GM10266 (cell line): Measurements from ENCODE around the gene PSMD12.
A peak's percentile ranks its signal among the peaks of the same experiment; 100 is the strongest.

Source experiments
- DNase-seq: peaks from one replicate; pipeline ENCODE4 v3.0.0; 2012; ENCODE audit errors: extremely low spot score
- TF ChIP-seq, protein P1 (sequence below): IDR thresholded peaks from 2 replicates; pipeline ENCODE4 v1.5.1; 2012; ENCODE audit warnings: mild to moderate bottlenecking, low read depth; ENCODE audit not compliant: control insufficient read depth, insufficient read depth; ENCODE audit errors: missing control alignments

PSMD12 gene

DNA sequence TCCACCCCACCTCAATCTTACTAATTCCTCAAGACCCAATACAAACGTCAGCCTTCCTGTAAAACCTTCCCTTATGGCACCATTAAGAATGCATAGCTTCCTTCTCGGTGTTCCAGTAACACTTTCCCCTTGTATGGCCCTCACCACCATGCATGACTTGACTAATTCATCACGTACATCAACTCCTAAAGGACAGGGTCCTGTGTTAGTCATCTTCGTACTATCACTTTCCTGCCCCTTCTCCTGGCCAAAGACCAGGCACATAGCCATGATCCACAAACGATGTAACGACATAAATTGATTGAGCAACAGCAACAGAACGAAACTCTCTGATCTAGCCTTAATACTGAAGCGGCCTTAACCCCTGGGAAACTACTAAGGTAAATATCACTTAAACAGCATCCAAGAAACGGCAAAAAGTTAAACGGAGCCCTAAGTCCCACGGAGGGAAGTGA, 612 bp downstream of the PSMD12 start:
- DNase-seq = no peak
- TF ChIP-seq, protein P1, sequence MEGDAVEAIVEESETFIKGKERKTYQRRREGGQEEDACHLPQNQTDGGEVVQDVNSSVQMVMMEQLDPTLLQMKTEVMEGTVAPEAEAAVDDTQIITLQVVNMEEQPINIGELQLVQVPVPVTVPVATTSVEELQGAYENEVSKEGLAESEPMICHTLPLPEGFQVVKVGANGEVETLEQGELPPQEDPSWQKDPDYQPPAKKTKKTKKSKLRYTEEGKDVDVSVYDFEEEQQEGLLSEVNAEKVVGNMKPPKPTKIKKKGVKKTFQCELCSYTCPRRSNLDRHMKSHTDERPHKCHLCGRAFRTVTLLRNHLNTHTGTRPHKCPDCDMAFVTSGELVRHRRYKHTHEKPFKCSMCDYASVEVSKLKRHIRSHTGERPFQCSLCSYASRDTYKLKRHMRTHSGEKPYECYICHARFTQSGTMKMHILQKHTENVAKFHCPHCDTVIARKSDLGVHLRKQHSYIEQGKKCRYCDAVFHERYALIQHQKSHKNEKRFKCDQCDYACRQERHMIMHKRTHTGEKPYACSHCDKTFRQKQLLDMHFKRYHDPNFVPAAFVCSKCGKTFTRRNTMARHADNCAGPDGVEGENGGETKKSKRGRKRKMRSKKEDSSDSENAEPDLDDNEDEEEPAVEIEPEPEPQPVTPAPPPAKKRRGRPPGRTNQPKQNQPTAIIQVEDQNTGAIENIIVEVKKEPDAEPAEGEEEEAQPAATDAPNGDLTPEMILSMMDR = no peak

DNA sequence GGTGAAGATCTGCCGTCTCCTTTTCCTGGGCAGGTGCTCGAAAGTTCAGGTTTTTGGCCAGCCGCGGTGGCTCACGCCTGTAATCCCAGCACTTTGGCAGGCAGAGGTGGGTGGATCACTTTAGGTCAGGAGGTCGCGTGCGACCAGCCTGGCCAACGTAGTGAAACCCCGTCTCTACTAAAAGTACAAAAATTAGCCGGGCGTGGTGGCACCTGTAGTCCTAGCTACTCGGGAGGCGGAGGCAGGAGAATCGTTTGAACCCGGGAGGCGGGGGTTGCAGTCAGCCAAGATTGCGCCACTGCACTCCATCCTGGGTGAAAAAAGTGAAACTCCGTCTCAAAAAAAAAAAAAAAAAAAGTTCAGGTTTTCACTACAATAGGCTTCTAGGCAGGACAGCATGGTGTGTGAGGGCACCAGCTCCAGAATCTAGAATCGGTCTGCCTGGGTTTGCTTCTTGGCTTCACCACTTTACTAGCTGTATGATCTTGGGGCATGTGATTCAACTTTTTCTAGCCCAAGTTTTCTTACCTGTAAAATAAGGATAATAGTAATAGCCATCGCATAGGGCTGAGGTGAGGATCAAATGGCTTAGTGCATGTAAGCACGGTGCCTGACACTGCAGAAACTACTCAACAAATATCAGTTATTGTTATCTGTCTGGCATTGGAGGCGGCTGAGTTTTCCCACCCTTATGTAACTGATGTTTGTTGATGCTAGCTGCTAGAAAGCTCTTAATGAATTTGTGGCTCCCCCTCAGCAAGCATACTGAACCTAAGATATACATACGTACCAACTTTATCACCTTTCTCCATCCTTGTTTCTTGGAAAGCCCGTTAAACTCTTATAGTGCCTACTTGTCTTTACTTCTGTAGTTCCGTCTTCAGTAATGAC, 1.3 kb downstream of the PSMD12 start:
- TF ChIP-seq, protein P1 = no peak

DNA sequence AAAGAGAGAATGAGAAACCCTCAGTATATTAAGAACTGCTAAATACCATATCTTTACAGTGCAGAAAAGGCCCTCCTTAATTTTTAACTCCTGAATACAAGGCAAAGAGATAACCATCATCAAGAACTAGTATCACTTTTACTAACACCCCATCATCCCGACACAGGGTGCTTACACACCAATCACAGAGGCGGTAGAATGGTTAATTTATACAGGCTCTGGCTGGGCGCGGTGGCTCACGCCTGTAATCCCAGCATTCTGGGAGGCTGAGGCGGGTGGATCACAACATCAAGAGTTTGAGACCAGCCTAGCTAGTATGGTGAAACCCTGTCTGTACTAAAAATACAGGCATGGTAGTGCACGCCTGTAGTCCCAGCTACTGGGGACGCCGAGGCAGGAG, 4.2 kb downstream of the PSMD12 start:
- DNase-seq = no peak
- TF ChIP-seq, protein P1 = no peak

More for the DNA sequence above, 1.3 kb downstream of the PSMD12 start:
- DNase-seq = no peak

DNA sequence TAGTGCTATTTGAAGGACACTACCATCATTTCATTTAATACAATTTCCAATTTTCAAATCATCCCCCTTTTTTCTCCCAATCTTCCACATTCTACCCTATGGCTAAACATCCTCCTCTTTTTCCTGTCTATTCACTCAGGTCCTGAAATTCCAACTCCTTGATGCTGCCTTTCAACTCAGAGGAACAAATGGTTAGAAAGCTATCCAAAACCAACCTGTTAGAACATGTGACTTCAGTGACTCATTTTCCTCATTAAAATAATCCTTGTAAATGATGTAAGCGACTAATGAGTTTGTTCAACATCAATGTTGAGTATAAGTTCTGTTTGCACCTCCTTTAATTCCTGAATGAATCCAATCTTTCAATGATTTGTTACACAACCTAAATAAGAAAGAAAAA, 5.5 kb downstream of the PSMD12 start:
- no peak for DNase-seq
- TF ChIP-seq, protein P1 = no peak

DNA sequence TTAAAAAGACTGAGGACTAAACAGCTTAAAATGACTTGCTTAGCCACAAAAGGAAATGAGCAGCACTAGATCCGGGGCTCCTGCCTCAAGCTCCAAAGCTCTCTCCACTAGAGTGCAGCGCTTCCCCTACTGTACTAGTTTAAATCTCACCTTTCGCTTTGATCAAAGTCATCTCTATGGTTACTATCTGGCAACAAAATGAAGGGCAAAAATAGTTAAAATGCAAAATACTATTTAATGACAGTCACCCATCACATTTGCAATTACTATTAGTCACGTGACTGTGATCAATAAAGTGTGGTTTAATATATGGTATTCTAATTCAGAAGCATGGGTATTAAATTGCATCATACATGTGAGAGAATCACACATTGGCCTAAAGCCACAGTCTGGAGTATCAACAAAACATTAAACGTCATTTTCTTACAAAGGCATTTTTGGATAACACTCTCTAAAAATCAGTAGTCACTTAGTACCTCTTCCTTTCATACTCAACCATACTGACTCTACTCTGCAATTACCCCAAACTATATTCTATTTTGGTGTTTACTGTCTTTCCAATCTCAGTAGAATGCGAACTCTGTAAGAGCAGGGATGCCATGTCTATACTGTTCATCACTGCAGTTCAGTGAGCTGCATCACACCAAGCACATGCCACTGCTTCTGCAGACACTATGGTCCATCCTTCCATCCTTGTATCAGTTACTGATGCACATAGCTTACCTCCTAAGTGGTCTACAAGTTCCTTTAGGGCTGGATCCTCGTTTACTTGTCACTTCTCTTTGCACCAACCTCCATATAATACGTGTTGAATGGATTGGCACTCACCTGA, 6.2 kb downstream of the PSMD12 start:
- DNase-seq = no peak
- TF ChIP-seq, protein P1 = peak; percentile 11

DNA sequence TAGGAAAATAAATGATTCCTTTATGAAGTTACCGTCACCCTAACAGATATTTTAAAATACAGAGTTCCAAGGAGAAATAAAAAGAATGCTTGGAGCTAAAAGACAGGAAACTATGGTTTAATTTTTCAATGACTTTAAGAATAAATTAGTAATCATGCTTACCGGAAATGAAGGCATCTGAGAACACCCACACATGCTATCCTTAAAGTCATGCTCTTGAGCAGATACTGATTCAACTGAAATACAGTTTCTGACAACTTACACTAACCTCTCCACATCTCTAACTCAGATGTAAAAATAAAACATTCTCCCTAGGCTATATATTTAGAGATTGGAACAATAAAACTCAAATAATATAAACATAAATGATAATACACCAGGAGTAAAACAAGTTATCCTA, 7.8 kb downstream of the PSMD12 start:
- no peak for DNase-seq
- TF ChIP-seq, protein P1 = no peak

DNA sequence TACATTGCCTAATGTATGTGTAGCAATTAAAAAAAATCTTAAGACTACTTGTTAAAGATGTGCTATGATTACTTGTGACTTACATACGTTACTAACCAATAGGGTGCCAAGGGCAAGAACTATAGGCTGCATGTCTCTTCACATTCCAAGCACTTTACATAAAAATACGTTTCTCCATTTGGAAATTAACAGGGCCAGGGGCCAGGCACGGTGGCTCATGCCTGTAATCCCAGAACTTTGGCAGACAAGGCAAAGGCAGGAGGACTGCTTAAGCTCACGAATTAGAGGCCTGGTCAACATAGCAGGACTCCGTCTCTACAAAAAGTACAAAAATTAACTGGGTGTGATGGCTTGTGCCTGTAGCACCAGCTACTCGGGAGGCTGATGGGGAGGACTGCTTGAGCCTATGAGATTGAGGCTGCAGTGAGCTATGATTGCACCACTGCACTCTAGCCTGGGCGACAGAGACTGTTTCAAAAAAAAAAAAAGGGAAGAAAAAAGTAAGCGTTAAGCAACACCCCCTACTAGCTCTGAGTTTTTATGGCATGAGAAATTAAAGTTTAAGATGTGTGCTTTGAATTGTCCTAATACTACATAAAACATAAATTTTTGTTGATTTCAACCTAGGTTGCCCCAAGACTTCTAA, 12.3 kb downstream of the PSMD12 start:
- TF ChIP-seq, protein P1 = no peak
- no peak for DNase-seq
